Renal cortex interstitium (tissue), 15 donors: ENCODE data around the gene CCDC57. TPM values are rescaled to one million over a fixed set of nuclear protein-coding genes. Genes with fewer than 3 reads are reported as not detected.
"Not testable (repeated sequence)": the region's sequence is repeated elsewhere in the genome, so short reads cannot be mapped to it uniquely, and the experiment has no call there.

ENCODE experiments used
- DNase-seq, 11 donors: peaks; one replicate each; pipeline ENCODE4 v3.0.0-alpha.2; 2013; ENCODE audit warnings: low read depth in 9 of 11, low spot score in 4 of 11; ENCODE audit errors: extremely low read depth in 1 of 11
- long read RNA-seq, 16 experiments: transcript quantifications; one replicate each; lab custom pipeline, GENCODE V29; 2026
- polyA plus RNA-seq, 3 donors: library from polyadenylated mRNA; unstranded; fragments of 120-200 nt; gene quantifications; one replicate each; pipeline ENCODE4 v1.2.1, GENCODE V29; 2013; ENCODE audit not compliant: insufficient read length in 3 of 3

CCDC57 gene
- polyA plus RNA-seq, result 10 to 100 TPM; 47.3 to 90.6 (median 57.0) TPM
- long read RNA-seq, donor 1, partial matches to known transcripts, result 0 of 1 reads
- long read RNA-seq, donor 1, other reads (novel, unspliced or antisense), result 0 of 1 reads
- long read RNA-seq, donor 2, partial matches to known transcripts, result 0 of 1 reads
- long read RNA-seq, donor 2, other reads (novel, unspliced or antisense), result 0 of 1 reads
- long read RNA-seq, donor 3, transcript CCDC57-219 (2 exons, 513 nt), result major isoform, 6 of 6 reads
- long read RNA-seq, donor 3, partial matches to known transcripts, result 0 of 6 reads
- long read RNA-seq, donor 3, other reads (novel, unspliced or antisense), result 0 of 6 reads
- long read RNA-seq, donor 4, partial matches to known transcripts, result 0 of 1 reads
- long read RNA-seq, donor 4, other reads (novel, unspliced or antisense), result 0 of 1 reads
- long read RNA-seq, donor 5, result 0 reads
- long read RNA-seq, donor 6, partial matches to known transcripts, result 0 of 6 reads
- long read RNA-seq, donor 6, other reads (novel, unspliced or antisense), result 5 of 6 reads
- long read RNA-seq, donor 7, partial matches to known transcripts, result 11 of 12 reads
- long read RNA-seq, donor 7, other reads (novel, unspliced or antisense), result 0 of 12 reads
- long read RNA-seq, donor 8, result 0 reads
- long read RNA-seq, donor 9, partial matches to known transcripts, result 0 of 4 reads
- long read RNA-seq, donor 9, other reads (novel, unspliced or antisense), result 0 of 4 reads
- long read RNA-seq, donor 10, partial matches to known transcripts, result 0 of 1 reads
- long read RNA-seq, donor 10, other reads (novel, unspliced or antisense), result 0 of 1 reads
- long read RNA-seq, donor 11, partial matches to known transcripts, result 0 of 1 reads
- long read RNA-seq, donor 11, other reads (novel, unspliced or antisense), result 0 of 1 reads
- long read RNA-seq, donor 12, result 0 reads
- long read RNA-seq, donor 13, result 0 reads
- long read RNA-seq, donor 14, result 0 reads
- long read RNA-seq, donor 15, result 0 reads
- long read RNA-seq, donor 16, transcript CCDC57-219 (2 exons, 513 nt), result major isoform, 5 of 19 reads
- long read RNA-seq, donor 16, partial matches to known transcripts, result 14 of 19 reads
- long read RNA-seq, donor 16, other reads (novel, unspliced or antisense), result 0 of 19 reads

- DNase-seq, result peak in 5 of 11 donors; percentile 63 to 79 (median 75)
Measured at GRCh38 chr17:82212331-82213250, at the start of gene CCDC57. CCDC57 (minus strand) TSS chr17:82212842; CDS start chr17:82201944, 10,898 bp downstream.

- no peak for DNase-seq
Measured at GRCh38 chr17:82262344-82262743, 49.7 kb upstream of the CCDC57 start.

GRCh38 chr17:82259972-82260961 lies 47.6 kb upstream of the CCDC57 start:
- not testable (repeated sequence) for DNase-seq

- no peak for DNase-seq
Measured at GRCh38 chr17:82258555-82258954, 45.9 kb upstream of the CCDC57 start.

GRCh38 chr17:82257473-82257872 lies 44.8 kb upstream of the CCDC57 start:
- no peak for DNase-seq

- DNase-seq, result no peak
Measured at GRCh38 chr17:82256242-82256885, 43.7 kb upstream of the CCDC57 start.

GRCh38 chr17:82255402-82255972 lies 42.8 kb upstream of the CCDC57 start:
- DNase-seq, result no peak

- DNase-seq, result not testable (repeated sequence)
Measured at GRCh38 chr17:82254746-82255145, 42.1 kb upstream of the CCDC57 start.

- DNase-seq, result not testable (repeated sequence)
Measured at GRCh38 chr17:82254096-82254495, 41.5 kb upstream of the CCDC57 start.

GRCh38 chr17:82253179-82253544 lies 40.5 kb upstream of the CCDC57 start:
- DNase-seq, result no peak

- no peak for DNase-seq
Measured at GRCh38 chr17:82252511-82253178, 40.0 kb upstream of the CCDC57 start.

- no peak for DNase-seq
Measured at GRCh38 chr17:82250868-82251500, 38.3 kb upstream of the CCDC57 start.

GRCh38 chr17:82249896-82250581 lies 37.4 kb upstream of the CCDC57 start:
- DNase-seq, result no peak

GRCh38 chr17:82248815-82249674 lies 36.4 kb upstream of the CCDC57 start:
- no peak for DNase-seq
